GM23248 (cell line): ENCODE results near the gene SPX. TPM values are rescaled to one million over a fixed set of nuclear protein-coding genes. Genes with fewer than 3 reads are reported as not detected.
A peak's percentile ranks its signal among the peaks of the same experiment; 100 is the strongest.

ENCODE experiments used
- DNase-seq: peaks from one replicate; pipeline ENCODE4 v3.0.0-alpha.2; 2015
- H2AFZ ChIP-seq: fragments of 200-600 bp; sonication (generic); 2 replicates; pipeline ENCODE4 v1.6.1; 2016; ENCODE audit warnings: antibody characterized with exemption
- H3F3A ChIP-seq: fragments of 200-600 bp; sonication (generic); 2 replicates; pipeline ENCODE4 v1.6.1; 2016; ENCODE audit warnings: mild to moderate bottlenecking, antibody characterized with exemption, mixed run types; ENCODE audit not compliant: insufficient read depth
- H3K27ac ChIP-seq: fragments of 200-600 bp; sonication (generic); 2 replicates; pipeline ENCODE4 v1.5.1; 2016; ENCODE audit warnings: mild to moderate bottlenecking
- H3K27me3 ChIP-seq: fragments of 200-600 bp; sonication (generic); replicated peaks from 2 replicates; pipeline ENCODE4 v1.6.1; 2016; ENCODE audit warnings: mild to moderate bottlenecking; ENCODE audit not compliant: insufficient read depth
- H3K36me3 ChIP-seq: fragments of 200-600 bp; sonication (generic); 2 replicates; pipeline ENCODE4 v1.6.1; 2016; ENCODE audit warnings: low read depth, mild to moderate bottlenecking
- H3K4me1 ChIP-seq: fragments of 200-600 bp; sonication (generic); 2 replicates; pipeline ENCODE4 v1.6.1; 2016; ENCODE audit warnings: mild to moderate bottlenecking; ENCODE audit not compliant: insufficient read depth
- H3K4me2 ChIP-seq: fragments of 200-600 bp; sonication (generic); one replicate; pipeline ENCODE4 v1.6.1; 2016; ENCODE audit warnings: mild to moderate bottlenecking; ENCODE audit not compliant: unreplicated experiment
- H3K4me3 ChIP-seq: fragments of 200-600 bp; sonication (generic); 2 replicates; pipeline ENCODE4 v1.5.1; 2016; ENCODE audit warnings: mild to moderate bottlenecking
- H3K79me2 ChIP-seq: fragments of 200-600 bp; sonication (generic); 2 replicates; pipeline ENCODE4 v1.6.1; 2016; ENCODE audit warnings: mild to moderate bottlenecking; ENCODE audit not compliant: insufficient read depth
- H3K9ac ChIP-seq: fragments of 200-600 bp; sonication (generic); 2 replicates; pipeline ENCODE4 v1.6.1; 2016; ENCODE audit warnings: mild to moderate bottlenecking
- H3K9me2 ChIP-seq: fragments of 200-600 bp; sonication (generic); 2 replicates; pipeline ENCODE4 v1.6.1; 2016; ENCODE audit warnings: mixed run types, mild to moderate bottlenecking, moderate library complexity; ENCODE audit not compliant: insufficient read depth
- H3K9me3 ChIP-seq: fragments of 200-600 bp; sonication (generic); one replicate; pipeline ENCODE4 v1.6.1; 2017; ENCODE audit warnings: low read depth
- H4K20me1 ChIP-seq: fragments of 200-600 bp; sonication (generic); 2 replicates; pipeline ENCODE4 v1.6.0; 2016; ENCODE audit not compliant: insufficient read depth
- EZH2 ChIP-seq: fragments of 200-600 bp; sonication (generic); IDR thresholded peaks from 2 replicates; pipeline ENCODE4 v1.6.1; 2018; ENCODE audit warnings: antibody characterized with exemption, mild to moderate bottlenecking; ENCODE audit not compliant: insufficient read depth, poor library complexity, severe bottlenecking
- EZH2phosphoT487 ChIP-seq: fragments of 200-600 bp; sonication (generic); IDR thresholded peaks from 2 replicates; pipeline ENCODE4 v1.6.1; 2018; ENCODE audit warnings: antibody characterized with exemption, moderate library complexity, mild to moderate bottlenecking, low read depth; ENCODE audit not compliant: insufficient read depth
- WGBS, 2 experiments: methylation state at CpG; one replicate each; pipeline ENCODE4 v1.1.6; 2015 to 2017; ENCODE audit warnings: low lambda C conversion rate in 2 of 2, low coverage in 1 of 2; ENCODE audit errors: missing lambda C conversion rate in 2 of 2; 5-methylcytosine and 5-hydroxymethylcytosine counted together
- in situ Hi-C: fragments of 300-500 bp; cut with MboI; formaldehyde crosslinking; loops from 2 replicates; pipeline ENCODE4 v1.15.0; 2020
- polyA plus RNA-seq: library from polyadenylated mRNA; unstranded; fragments of >200 nt; fragmentation: Nextera tagmentation; extraction: Ambion mirVana; gene quantifications from 2 replicates; pipeline ENCODE4 v1.2.1, GENCODE V29; 2016
- total RNA-seq: library from RNA; depleted of rRNA; stranded (reverse); fragments of >200 nt; shearing (Covaris generic); gene quantifications from 2 replicates; pipeline ENCODE4 v1.2.3, GENCODE V29; 2014

SPX gene
- total and polyA plus RNA-seq, 2 experiments from 2014 or later = 0.24 to 1.2 TPM

- Histone ChIP-seq H3K9me2 (no peaks in the 10 kb centered on the region), H3K79me2 (no peaks in the 10 kb centered on the region), H3K36me3 (no peaks in the 10 kb centered on the region), H4K20me1 (no peaks in the 10 kb centered on the region), H3K4me3 (no peak overlapping the region), H2AFZ (no peak overlapping the region), H3F3A (no peaks in the 10 kb centered on the region), H3K4me1 (no peaks in the 10 kb centered on the region), H3K27me3 (no peaks in the 10 kb centered on the region), H3K27ac (no peak overlapping the region), H3K9ac (no peak overlapping the region), H3K9me3 (no peaks in the 10 kb centered on the region), H3K4me2 (no peak overlapping the region)
- in situ Hi-C loops = no loop called here
- DNase-seq = no peak
- 61 to 63% methylated on average over 6 of the region's 6 CpGs for WGBS, 2 experiments
- TF ChIP-seq EZH2phosphoT487 = no peak
- no peak for TF ChIP-seq EZH2
Observed at GRCh38 chr12:21552635-21553328, 26.7 kb downstream of the SPX start.

GRCh38 chr12:21553329-21553675 lies 27.2 kb downstream of the SPX start:
- no peak for DNase-seq
- Histone ChIP-seq H3K27ac (no peak overlapping the region), H3K36me3 (no peaks in the 10 kb centered on the region), H3K4me2 (no peak overlapping the region), H3K4me1 (no peaks in the 10 kb centered on the region), H3F3A (no peaks in the 10 kb centered on the region), H3K27me3 (no peaks in the 10 kb centered on the region), H3K9me2 (no peaks in the 10 kb centered on the region), H2AFZ (no peak overlapping the region), H3K9ac (no peak overlapping the region), H3K9me3 (no peaks in the 10 kb centered on the region), H3K4me3 (no peak overlapping the region), H4K20me1 (no peaks in the 10 kb centered on the region), H3K79me2 (no peaks in the 10 kb centered on the region)
- in situ Hi-C loops = no loop called here
- TF ChIP-seq EZH2 (no peak), EZH2phosphoT487 (no peak)

GRCh38 chr12:21558100-21558679 lies 32.1 kb downstream of the SPX start:
- no peak overlapping the region for H3K4me2 ChIP-seq
- no peaks in the 10 kb centered on the region for H3K9me3 ChIP-seq
- WGBS, 2 experiments = 79 to 81% methylated on average over 9 of the region's 9 CpGs
- peaks cover 14% of the 10 kb centered on the region for H3K4me1 ChIP-seq
- no peaks in the 10 kb centered on the region for H4K20me1 ChIP-seq
- no peak overlapping the region for H3K4me3 ChIP-seq
- TF ChIP-seq EZH2phosphoT487 (no peak), EZH2 (no peak)
- H3K27ac ChIP-seq = no peak overlapping the region
- no peak overlapping the region for H2AFZ ChIP-seq
- peaks cover 20% of the 10 kb centered on the region for H3F3A ChIP-seq
- H3K9me2 ChIP-seq = no peaks in the 10 kb centered on the region; the same call in 1 of the 2 replicates
- no peaks in the 10 kb centered on the region for H3K27me3 ChIP-seq
- no peaks in the 10 kb centered on the region for H3K36me3 ChIP-seq
- H3K9ac ChIP-seq = no peak overlapping the region
- no peaks in the 10 kb centered on the region for H3K79me2 ChIP-seq
- no peak for DNase-seq
- in situ Hi-C loops = no loop called here

- TF ChIP-seq EZH2 = no peak
- TF ChIP-seq EZH2phosphoT487 = no peak
- H3K4me3 ChIP-seq = no peak overlapping the region
- no peaks in the 10 kb centered on the region; the same call in 1 of the 2 replicates for H3K9me2 ChIP-seq
- in situ Hi-C loops = no loop called here
- H3F3A ChIP-seq = peaks cover 20% of the 10 kb centered on the region
- H3K27me3 ChIP-seq = no peaks in the 10 kb centered on the region
- DNase-seq = peak; percentile 68
- peaks cover 14% of the 10 kb centered on the region for H3K4me1 ChIP-seq
- no peak overlapping the region for H3K9ac ChIP-seq
- H3K9me3 ChIP-seq = no peaks in the 10 kb centered on the region
- peak overlapping the region; percentile 26 for H3K27ac ChIP-seq
- H4K20me1 ChIP-seq = no peaks in the 10 kb centered on the region
- H3K36me3 ChIP-seq = no peaks in the 10 kb centered on the region
- H2AFZ ChIP-seq = peak overlapping the region; percentile 1; the same call in 1 of the 2 replicates
- no peaks in the 10 kb centered on the region for H3K79me2 ChIP-seq
- 46 to 50% methylated on average over 7 of the region's 7 CpGs for WGBS, 2 experiments
- H3K4me2 ChIP-seq = peak overlapping the region; percentile 9
Observed at GRCh38 chr12:21559855-21560569, 33.9 kb downstream of the SPX start.
